Measurements from ENCODE around the gene FHDC1. TPM values are rescaled to one million over a fixed set of nuclear protein-coding genes. Genes with fewer than 3 reads are reported as not detected.

Gene FHDC1
- total and polyA plus RNA-seq, 10 of the 15 experiments (the other 5 are each of a cell fraction or from before 2014, with no cell fraction given): 0.04 to 0.12 (median 0.06) TPM; not detected in 3

GRCh38 chr4:152989554-152989970, 53.4 kb downstream of the FHDC1 start:
- no peak overlapping the region for H3K9ac ChIP-seq (ENCODE audit: control insufficient read depth, insufficient read depth, low read length)
- in situ Hi-C loops (cut with MboI) (no loop called here), intact Hi-C loops (cut with micrococcal nuclease; ENCODE audit: unreplicated experiment) (no loop called here)
- ChIA-PET POLR2A (no interaction called here), SMC1A (ENCODE audit: uncharacterized antibody, unreplicated experiment) (no interaction called here), CTCF (no interaction called here), RAD21 (ENCODE audit: unreplicated experiment) (no interaction called here)
- FAIRE-seq: no peak
- H3K36me3 ChIP-seq (ENCODE audit: control insufficient read depth in 2 of 2, insufficient read depth in 2 of 2, low read length in 1 of 2): no peaks in the 10 kb centered on the region
- no peak for DNase-seq (ENCODE audit: low read depth, low spot score)
- H3K4me1 ChIP-seq (ENCODE audit: control insufficient read depth, insufficient read depth, low read length): no peaks in the 10 kb centered on the region
- no TSS peak for BruUV-seq (replicated peaks)
- WGBS (ENCODE audit: insufficient coverage, insufficient replicate concordance, low lambda C conversion rate, missing lambda C conversion rate): 26% methylated on average over 3 of the region's 3 CpGs
- no peaks in the 10 kb centered on the region; a peak in 1 of 4 replicates for H3K27me3 ChIP-seq (replicated peaks in 1 of 2; ENCODE audit: control insufficient read depth in 2 of 2, insufficient read depth in 2 of 2, low read length in 1 of 2)
- no peak for ATAC-seq
- H3K27ac ChIP-seq (ENCODE audit: control insufficient read depth, insufficient read depth): no peak overlapping the region
- no peak overlapping the region for H3K4me2 ChIP-seq (ENCODE audit: control insufficient read depth, insufficient read depth)
- H3K79me2 ChIP-seq (ENCODE audit: control insufficient read depth, insufficient read depth, low read length): no peaks in the 10 kb centered on the region
- H3K9me3 ChIP-seq (replicated peaks; ENCODE audit: control insufficient read depth, insufficient read depth, low read length): no peaks in the 10 kb centered on the region
- no peak overlapping the region for H3K4me3 ChIP-seq
- no peak overlapping the region for H2AFZ ChIP-seq (ENCODE audit: control insufficient read depth, low read depth, low read length)
- H4K20me1 ChIP-seq (ENCODE audit: control insufficient read depth, insufficient read depth): no peaks in the 10 kb centered on the region
- TF ChIP-seq BACH1 (IDR thresholded peaks at IDR 0.05; ENCODE audit: borderline replicate concordance) (no peak), TCF7 (IDR thresholded peaks at IDR 0.05; ENCODE audit: borderline replicate concordance) (no peak), USF2 (IDR thresholded peaks at IDR 0.05; ENCODE audit: borderline replicate concordance, low read depth, low read length) (no peak), ZBTB40 (IDR thresholded peaks at IDR 0.05; ENCODE audit: borderline replicate concordance) (no peak), DPF2 (IDR thresholded peaks at IDR 0.05) (no peak), ZNF592 (IDR thresholded peaks at IDR 0.05) (no peak), MLLT1 (IDR thresholded peaks at IDR 0.05) (no peak), STAT1 (conservative IDR thresholded peaks at IDR 0.05) (no peak), CREM (IDR thresholded peaks at IDR 0.05; ENCODE audit: low read depth) (no peak), ZNF274 (IDR thresholded peaks at IDR 0.05; ENCODE audit: insufficient read depth, insufficient read length) (no peak), CEBPZ (IDR thresholded peaks at IDR 0.05; ENCODE audit: low read depth, low read length) (no peak)
